ENCODE results near the gene ITPRIPL2. TPM values are rescaled to one million over a fixed set of nuclear protein-coding genes. Genes with fewer than 3 reads are reported as not detected.

Gene ITPRIPL2
- total RNA-seq, 1 donor from 2014 or later, result 5.1 TPM

GRCh38 chr16:19119564-19119963 is 5.8 kb downstream of the ITPRIPL2 start:
- DNase-seq, result no peak

DNA sequence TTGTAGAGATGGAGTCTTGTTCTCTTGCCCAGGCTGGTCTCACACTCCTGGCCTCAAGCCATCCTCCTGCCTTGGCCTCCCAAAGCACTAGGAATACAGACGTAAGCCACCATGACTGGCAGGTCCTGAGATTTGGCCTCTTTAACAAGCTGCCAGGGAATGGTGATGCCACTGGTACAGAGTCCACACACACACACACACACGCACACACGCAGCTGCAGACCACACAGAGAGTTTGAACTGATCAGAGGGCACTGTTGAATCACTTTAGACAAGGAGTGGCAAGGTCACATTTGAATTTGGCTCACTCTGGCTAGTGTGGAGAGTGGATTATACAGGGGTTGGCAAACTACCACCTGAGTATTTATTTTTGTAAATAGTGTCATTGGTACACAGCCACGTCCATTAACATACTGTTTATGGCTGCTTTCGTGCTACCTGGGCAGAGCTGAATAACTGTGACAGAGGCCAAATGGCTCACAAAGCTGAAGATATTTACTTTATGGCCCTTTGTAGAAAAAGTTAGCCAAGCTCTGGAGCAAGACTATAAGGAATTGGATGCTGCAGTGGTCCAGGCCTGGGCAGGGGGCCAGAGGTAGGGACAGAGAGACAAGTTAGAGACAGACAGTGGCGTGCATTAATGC is 9.9 kb downstream of the ITPRIPL2 start:
- no peak for DNase-seq

DNA sequence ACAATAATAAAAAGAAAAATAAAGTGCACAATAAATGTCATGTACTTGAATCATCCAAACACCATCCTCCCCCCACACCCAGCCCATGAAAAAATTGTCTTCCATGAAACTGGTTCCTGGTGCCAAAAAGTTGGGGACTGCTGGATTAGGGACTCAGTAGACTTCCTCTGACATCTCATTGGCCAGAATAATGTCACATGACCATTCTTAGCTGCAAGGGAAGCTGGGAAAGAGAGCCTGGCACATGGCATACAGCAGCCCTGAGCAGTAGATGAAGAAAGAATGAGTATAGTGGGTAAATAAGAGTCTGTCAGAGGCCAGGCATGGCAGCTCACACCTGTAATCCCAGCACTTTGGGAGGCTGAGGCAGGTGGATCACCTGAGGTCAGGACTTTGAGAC is 12.5 kb downstream of the ITPRIPL2 start:
- no peak for DNase-seq

- no peak for DNase-seq
Measured at GRCh38 chr16:19127205-19127604, 13.4 kb downstream of the ITPRIPL2 start.

DNA sequence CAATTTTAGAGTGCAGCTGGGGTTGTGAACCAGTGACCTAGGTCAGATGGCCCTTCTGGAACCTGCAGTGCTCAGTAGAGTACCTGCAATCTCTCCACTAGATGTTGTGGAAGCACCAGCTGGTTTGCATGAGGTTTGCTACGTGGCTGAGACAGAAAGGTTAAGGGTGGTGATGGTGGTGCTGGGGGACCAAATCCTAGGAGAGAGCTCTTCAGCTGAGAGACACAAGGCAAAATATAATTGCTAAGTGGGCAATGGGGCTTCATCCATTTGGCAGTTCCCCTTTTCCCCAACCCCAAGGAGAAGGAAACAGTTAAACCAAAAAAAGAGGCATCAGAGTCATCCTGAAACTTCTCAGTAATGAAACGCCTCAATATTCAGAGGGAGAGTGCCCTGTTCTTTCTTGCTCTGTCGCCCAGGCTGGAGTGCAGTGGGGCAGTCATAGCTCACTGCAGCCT is 13.9 kb downstream of the ITPRIPL2 start:
- no peak for DNase-seq

DNA sequence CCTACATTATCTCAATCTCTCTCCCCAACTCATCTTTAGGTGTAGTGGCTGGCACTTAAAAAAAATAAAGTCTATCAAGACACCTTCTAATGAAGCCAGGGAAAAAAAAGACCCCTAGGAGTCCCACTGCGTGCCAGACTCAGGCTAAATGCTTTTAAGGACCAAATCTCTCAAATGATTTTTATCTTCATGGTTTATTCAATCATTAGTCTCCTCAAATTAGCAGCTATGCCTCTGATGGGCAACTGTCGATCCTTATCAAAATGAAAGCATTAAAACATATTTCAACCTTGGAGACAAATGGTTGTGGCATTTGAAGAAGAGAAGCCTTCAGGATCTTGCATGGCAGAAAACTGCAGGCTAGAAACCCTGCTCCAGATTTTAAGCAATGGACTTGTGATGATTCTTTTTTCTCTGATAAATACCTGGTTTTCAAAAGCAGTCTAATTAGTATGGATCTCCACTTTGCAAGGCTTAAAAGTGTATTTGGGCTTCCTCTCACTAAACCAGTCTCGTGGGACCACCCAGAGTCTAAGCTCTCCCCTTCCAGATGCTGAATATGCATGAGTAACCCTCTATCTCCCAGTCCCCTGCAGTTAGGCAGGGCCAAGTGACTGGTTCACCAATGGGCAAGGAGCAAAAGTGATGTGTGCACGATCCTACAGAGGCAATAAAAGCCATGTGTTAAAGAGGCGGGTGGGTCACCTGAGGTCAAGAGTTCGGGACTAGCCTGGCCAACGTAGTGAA is 14.9 kb downstream of the ITPRIPL2 start:
- no peak for DNase-seq

- DNase-seq, result no peak
Measured at GRCh38 chr16:19130385-19130784, 16.6 kb downstream of the ITPRIPL2 start.

DNA sequence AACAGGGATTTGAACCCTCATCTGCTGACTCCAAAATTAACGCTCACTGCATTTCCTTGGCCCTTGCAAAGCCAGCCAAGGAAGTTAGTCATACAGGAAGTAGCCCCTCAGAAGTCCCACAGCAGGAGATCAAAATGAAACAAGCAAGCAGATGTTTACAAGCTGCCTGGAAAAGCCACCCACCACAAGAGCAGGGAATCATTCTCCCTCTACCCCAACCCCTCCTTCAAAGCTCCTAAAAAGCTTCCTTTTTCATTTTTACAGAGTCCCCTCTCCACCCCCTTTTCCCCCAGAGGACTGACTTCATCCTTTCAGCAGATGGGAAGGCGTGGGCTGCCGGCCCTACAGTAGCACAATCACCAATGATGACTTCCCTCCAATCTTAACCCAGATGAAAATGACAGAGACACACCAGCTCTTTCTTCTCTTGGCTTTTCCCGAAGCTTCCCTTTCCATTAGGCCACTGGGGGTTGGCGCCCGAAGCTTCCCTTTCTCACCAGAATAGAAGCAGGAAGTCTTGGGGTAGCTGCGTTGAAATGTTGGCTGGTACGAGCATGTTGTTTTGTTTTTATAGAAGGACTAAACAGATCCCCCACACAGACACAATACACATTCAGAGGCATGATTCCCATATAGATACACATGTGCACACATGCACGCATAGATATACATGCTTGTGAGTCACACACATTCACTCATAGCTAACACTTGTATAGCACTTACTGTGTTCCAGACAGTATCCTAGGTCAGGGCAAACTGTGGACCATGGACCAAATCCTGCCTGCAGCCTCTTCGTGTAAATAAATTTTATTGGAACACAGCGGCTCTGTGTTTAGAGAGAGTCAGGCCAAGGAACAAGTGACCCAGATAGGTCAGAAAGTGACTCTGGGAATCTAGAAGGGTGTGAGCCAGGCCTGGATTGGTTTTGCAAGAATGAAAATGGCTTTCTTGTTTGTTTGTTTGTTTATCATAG is 17.4 kb downstream of the ITPRIPL2 start:
- DNase-seq, result no peak

DNA sequence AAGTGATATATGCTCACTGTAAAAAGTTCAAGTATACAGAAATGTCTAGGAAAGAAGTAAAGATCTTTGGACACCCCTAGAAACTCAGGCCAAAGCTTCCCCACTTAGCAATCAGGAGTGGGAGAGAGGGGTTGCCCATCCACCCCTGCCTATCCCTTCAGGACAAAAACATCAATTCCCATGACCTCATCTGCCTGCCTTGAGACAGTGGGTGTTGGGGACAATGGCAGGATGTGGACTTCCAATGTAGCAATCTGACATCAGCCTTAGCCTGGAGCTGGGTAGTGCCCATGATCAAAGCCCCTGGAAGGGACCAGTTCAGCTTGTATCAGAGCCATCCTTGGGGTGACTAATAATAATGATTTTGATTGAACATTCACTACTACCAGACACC is 18.1 kb downstream of the ITPRIPL2 start:
- no peak for DNase-seq

- DNase-seq, result no peak
Measured at GRCh38 chr16:19132255-19132654, 18.5 kb downstream of the ITPRIPL2 start.

- DNase-seq, result no peak
Measured at GRCh38 chr16:19132898-19133297, 19.1 kb downstream of the ITPRIPL2 start.

DNA sequence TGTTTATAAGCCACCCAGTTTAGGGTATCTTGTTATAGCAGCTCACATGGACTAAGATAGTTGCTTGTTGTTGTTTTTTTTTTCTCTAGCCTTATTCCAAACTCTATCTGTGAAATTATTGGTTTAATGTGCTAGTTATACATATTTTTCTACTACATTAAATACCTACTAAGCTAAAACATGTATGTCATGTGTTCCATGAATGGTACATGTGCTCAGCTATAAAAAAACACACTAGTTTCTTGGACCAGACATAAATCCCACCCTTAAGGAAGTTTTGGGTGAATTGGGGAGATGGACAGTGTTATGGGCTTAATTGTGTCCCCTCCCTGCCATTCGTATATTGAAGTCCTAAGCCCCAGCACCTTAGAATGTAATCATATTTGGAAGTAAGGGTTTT is 19.8 kb downstream of the ITPRIPL2 start:
- DNase-seq, result no peak

DNA sequence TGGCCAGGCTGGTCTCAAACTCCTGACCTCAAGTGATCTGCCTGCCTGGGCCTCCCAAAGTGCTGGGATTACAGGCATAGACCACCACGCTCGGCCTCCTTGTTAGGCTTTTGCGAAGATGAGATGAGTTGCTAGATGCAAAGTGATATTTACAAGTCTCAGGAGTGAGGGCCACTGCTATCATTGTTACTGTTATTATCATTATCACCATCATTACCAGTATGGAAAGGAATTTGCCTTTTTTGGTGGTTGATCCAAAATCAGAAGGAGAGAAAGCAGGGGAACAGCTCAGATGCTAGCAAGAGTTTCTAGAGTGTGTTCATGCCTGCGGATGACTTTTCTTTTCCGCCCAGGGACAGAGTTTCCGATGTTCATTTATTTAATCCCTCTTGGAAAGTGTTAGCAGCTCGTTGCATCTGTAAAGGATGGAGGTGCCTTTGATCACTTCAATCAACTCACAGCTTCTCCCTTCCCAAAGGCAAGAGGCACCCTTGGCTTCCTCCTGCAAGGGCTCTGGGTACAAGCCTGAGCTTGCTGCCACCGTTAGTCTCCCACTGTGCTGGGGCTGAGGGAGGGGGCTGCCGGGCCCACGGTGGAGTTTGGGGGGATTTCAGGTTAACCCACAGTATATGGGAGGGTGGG is 21.6 kb downstream of the ITPRIPL2 start:
- no peak for DNase-seq

DNA sequence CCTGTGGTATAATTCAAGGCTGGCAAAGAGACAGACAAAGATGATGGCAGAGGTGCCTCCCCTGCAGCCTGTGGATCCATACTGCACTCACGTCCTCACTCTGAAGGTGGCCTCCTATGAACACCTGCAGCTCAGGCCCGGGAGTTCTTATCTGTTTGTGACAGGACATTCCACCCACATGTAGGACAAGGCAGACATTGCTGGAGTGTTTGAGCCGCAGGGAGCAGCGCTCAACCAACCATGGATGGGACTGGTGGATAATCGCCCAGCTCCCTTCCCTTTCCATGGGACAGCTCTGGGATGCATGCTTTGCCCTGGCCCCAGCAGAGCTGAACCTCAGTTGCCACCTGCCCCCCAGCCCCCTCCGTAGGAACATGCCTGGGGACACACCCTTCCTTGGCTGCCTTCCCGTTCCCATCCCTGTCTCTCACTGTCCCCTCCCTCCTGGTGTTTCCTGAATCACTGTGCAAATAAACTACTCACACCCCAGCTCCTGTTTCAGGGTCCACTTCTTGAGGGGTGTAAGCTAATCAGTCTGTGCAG is 22.2 kb downstream of the ITPRIPL2 start:
- no peak for DNase-seq

DNA sequence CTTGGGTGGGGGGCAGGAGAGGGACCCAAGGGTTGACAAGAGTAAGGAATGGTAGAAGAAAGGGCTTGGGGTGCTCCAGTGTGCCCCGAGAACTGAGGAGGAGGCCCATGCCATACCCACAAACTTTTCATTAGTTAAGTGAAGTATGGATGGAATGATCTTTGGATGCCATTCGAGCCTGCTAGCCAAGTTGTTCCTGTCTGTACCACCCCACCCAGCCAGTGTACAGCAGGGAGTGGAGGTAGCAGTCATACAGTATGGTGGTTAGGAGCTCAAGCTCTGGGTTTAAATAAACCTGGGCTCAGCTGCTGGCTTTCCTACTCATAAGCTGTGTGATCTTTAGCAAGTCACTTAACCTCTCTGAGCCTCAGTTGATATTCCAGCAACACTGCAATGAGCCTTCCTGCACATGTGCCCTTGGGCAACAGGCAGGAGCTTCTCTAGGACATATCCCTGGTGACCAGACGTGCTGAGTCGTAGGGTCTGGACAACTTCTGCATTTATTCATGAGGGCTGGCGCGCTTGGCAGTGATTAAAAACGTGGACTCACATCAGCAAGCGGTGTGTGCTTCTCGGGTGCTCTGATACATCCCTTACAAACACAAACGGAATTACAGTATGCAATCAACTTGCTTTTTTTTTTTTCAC is 22.9 kb downstream of the ITPRIPL2 start:
- no peak for DNase-seq

DNA sequence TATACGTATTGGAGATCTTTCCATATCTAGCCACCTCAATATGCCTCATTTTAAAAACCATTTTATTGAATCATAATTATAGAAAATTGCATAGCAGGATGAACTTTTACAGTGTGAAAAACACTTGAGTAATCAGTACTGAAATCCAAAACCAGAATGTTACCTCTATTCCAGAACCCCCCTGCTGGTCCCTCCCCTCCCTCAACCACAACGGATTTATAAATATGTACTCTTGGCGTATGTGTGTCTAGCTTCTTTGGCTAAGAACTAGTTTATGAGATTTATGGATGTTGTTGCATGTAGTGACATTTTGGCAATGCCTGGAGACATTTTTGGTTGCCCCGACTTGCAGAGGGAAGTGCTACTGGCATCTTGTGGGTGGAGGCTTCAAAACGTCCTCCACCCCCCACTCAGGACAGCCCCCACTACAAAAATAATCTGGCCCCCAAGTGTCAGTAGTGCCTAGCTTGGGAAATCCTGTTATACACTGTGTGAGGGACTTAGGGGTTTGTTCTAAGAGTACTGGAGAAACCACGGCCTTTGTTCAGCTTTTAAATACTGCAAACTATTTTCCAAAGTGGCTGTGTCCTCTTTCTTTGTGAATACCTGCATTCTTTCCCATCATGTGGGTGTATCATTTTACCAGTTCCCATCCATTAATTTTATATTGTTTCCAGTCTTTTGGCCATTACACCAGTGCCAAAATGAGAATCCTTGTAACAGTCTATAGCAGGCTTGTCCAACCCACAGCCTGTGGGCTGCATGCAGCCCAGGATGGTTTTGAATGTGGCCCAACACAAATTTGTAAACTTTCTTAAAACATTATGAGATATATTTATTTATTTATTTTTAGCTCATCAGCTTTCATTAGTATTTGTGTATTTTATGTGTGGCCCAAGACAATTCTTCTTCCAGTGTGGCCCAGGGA is 23.7 kb downstream of the ITPRIPL2 start:
- no peak for DNase-seq

DNA sequence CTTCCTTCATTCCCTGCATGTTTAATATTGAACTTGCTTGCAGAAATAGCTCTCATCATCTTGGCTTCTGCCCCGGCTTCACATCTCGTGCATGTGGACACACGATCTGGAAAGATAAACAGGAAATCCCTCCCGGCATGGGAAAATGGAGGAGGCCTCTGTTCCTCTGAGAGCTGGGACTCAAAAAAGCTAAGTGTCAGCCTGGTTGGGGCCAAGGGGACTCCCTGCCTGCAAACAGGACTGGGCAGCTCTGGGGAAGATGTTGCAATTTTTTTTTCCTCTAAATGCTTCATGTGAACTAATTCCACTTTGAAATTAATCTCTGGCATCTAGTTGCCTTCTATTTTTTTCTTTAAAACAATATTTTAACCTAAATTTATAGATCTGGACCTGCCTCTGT is 24.8 kb downstream of the ITPRIPL2 start:
- DNase-seq, result no peak

DNA sequence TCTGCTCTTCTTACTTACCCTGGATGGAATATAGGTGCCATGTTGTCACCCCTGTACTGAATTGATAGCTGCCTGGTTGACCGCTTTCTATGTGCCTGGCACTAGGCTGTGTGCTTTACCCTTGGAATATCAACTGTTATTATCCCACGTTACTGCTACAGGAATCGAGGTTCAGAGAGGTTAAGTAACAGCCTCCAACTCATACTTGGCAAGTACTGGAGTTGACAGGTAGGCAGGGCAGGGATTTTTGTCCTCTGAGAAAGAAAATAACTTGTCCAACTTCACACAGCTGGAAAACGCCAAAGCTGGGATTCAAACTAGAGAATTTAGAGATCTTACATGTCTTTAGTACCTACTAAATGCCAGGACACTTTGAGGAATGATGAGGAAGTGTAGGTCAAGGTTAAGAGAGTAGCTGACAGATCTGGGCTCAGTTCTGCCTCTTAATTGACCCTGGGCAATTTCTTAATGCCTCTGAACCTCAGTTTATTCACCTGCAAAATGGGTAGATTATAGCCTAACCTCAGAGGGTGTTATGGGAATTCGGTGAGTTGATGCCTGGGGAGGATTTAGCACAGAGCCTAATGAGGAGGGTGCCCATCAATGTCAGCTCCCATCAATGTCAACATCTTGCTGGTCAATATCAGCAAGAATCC is 25.8 kb downstream of the ITPRIPL2 start:
- DNase-seq, result no peak

DNA sequence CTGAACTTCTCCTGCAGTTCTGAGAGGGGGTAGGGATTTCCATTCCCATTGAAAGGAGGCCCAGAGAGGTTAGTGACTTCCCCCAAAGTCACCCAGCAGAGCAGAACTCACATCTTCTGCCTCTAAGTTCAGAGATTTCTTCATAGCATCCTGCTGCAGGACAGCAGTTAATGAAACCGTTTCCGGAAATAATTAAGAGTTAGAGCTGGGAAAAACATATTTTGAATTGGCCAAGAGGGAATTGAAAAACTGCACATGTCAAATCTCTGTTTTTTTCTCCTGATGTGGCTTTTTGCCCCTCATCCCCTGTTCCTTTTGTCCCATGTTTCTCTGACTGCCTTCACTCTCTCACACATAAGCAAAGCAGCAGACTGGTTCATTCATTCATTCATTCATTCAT is 26.6 kb downstream of the ITPRIPL2 start:
- no peak for DNase-seq

Measured in occipital lobe (tissue), 2 donors.